Measurements from ENCODE around the gene CDH12. TPM values are rescaled to one million over a fixed set of nuclear protein-coding genes. Genes with fewer than 3 reads are reported as not detected.

The CDH12 gene
- total and polyA plus RNA-seq, 4 donors = 0.02 to 0.33 (median 0.17) TPM; not detected in 1

DNA sequence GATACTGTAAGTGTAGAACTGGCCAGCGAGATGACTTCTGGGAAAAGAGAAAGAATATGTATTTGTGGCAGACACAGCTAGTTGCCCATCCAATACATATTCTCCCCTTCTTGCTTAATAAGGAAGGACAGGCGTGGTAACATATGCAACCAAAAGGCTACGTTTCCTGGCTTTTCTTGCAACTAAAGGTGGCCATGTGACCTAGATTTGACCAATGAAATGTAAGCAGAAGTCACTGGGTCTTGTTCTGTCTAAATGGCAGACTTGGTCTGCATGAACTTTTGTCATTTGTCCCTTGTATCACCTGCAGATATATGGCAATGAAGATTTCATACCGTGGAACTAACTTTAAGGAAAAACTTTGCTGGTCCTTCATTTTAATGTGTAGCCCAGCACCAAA is 183.8 kb downstream of the CDH12 start:
- no peak overlapping the region for H3K4me3 ChIP-seq (ENCODE audit: low read depth in 1 of 3, low read length in 3 of 3)
- no peaks in the 10 kb centered on the region for H3K9me3 ChIP-seq (ENCODE audit: control insufficient read depth in 4 of 4, low read length in 3 of 4)
- H3K27me3 ChIP-seq (ENCODE audit: control insufficient read depth in 4 of 4, insufficient read depth in 4 of 4, low read length in 3 of 4) = no peaks in the 10 kb centered on the region
- no peak overlapping the region for H3K27ac ChIP-seq (ENCODE audit: low read depth in 1 of 2, low read length in 2 of 2)
- H3K9ac ChIP-seq (ENCODE audit: low read depth in 1 of 2, low read length in 2 of 2) = no peak overlapping the region
- TF ChIP-seq EGR1 (IDR thresholded peaks at IDR 0.05; ENCODE audit: low read depth in 2 of 2) (no peak), RXRA (IDR thresholded peaks at IDR 0.05) (no peak), HNF4A (conservative IDR thresholded peaks at IDR 0.05) (no peak), TAF1 (conservative IDR thresholded peaks at IDR 0.05) (no peak)
- TF ChIP-seq, protein P1, sequence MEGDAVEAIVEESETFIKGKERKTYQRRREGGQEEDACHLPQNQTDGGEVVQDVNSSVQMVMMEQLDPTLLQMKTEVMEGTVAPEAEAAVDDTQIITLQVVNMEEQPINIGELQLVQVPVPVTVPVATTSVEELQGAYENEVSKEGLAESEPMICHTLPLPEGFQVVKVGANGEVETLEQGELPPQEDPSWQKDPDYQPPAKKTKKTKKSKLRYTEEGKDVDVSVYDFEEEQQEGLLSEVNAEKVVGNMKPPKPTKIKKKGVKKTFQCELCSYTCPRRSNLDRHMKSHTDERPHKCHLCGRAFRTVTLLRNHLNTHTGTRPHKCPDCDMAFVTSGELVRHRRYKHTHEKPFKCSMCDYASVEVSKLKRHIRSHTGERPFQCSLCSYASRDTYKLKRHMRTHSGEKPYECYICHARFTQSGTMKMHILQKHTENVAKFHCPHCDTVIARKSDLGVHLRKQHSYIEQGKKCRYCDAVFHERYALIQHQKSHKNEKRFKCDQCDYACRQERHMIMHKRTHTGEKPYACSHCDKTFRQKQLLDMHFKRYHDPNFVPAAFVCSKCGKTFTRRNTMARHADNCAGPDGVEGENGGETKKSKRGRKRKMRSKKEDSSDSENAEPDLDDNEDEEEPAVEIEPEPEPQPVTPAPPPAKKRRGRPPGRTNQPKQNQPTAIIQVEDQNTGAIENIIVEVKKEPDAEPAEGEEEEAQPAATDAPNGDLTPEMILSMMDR (IDR thresholded peaks at IDR 0.05; ENCODE audit: low read depth, low read length, missing input control) = no peak
- TF ChIP-seq, protein P2, sequence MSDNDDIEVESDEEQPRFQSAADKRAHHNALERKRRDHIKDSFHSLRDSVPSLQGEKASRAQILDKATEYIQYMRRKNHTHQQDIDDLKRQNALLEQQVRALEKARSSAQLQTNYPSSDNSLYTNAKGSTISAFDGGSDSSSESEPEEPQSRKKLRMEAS (IDR thresholded peaks at IDR 0.05) = no peak
- TF ChIP-seq, protein P3, sequence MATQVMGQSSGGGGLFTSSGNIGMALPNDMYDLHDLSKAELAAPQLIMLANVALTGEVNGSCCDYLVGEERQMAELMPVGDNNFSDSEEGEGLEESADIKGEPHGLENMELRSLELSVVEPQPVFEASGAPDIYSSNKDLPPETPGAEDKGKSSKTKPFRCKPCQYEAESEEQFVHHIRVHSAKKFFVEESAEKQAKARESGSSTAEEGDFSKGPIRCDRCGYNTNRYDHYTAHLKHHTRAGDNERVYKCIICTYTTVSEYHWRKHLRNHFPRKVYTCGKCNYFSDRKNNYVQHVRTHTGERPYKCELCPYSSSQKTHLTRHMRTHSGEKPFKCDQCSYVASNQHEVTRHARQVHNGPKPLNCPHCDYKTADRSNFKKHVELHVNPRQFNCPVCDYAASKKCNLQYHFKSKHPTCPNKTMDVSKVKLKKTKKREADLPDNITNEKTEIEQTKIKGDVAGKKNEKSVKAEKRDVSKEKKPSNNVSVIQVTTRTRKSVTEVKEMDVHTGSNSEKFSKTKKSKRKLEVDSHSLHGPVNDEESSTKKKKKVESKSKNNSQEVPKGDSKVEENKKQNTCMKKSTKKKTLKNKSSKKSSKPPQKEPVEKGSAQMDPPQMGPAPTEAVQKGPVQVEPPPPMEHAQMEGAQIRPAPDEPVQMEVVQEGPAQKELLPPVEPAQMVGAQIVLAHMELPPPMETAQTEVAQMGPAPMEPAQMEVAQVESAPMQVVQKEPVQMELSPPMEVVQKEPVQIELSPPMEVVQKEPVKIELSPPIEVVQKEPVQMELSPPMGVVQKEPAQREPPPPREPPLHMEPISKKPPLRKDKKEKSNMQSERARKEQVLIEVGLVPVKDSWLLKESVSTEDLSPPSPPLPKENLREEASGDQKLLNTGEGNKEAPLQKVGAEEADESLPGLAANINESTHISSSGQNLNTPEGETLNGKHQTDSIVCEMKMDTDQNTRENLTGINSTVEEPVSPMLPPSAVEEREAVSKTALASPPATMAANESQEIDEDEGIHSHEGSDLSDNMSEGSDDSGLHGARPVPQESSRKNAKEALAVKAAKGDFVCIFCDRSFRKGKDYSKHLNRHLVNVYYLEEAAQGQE (IDR thresholded peaks at IDR 0.05) = no peak
- WGBS = 60% methylated on average over 4 of the region's 4 CpGs
- DNase-seq (ENCODE audit: low spot score) = no peak
- no peaks in the 10 kb centered on the region for H3K4me1 ChIP-seq (ENCODE audit: control insufficient read depth in 4 of 4, insufficient read depth in 4 of 4, low read length in 3 of 4)
- no peaks in the 10 kb centered on the region for H3K36me3 ChIP-seq (ENCODE audit: control insufficient read depth in 4 of 4, insufficient read depth in 3 of 4, low read depth in 1 of 4, low read length in 3 of 4)

DNA sequence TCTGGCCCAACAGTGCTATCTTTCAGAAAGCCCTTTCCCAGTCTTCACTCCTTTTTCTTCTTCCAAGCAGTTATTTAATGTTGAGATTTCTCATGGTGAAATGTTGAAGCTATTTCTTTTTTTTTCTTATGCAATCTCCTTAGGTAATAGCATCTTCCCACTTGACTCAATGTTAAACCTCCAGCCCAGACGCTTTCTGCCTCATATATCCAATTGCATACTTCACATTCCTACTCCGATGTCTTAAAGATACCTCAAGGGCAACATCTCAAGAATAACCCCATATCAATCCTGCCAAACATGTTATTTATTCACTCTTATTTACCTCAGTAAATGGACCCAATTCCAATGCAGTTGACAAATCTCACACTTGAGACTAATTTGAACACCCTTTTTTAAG is 187.3 kb downstream of the CDH12 start:
- H3K27ac ChIP-seq (ENCODE audit: low read depth in 1 of 2, low read length in 2 of 2) = no peak overlapping the region

More for the DNA sequence above, 187.3 kb downstream of the CDH12 start:
- TF ChIP-seq RXRA (IDR thresholded peaks at IDR 0.05) (no peak), HNF4G (IDR thresholded peaks at IDR 0.05) (no peak), RAD21 (IDR thresholded peaks at IDR 0.05) (no peak), FOXA1 (IDR thresholded peaks at IDR 0.05) (no peak), YY1 (IDR thresholded peaks at IDR 0.05) (no peak), FOXA2 (IDR thresholded peaks at IDR 0.05) (no peak), JUND (IDR thresholded peaks at IDR 0.05) (no peak), HNF4A (conservative IDR thresholded peaks at IDR 0.05) (no peak), EGR1 (IDR thresholded peaks at IDR 0.05; ENCODE audit: low read depth in 2 of 2) (no peak), NR2F2 (IDR thresholded peaks at IDR 0.05) (no peak), SP1 (IDR thresholded peaks at IDR 0.05) (no peak), GABPA (IDR thresholded peaks at IDR 0.05 in 1 of 2, conservative IDR thresholded peaks at IDR 0.05 in 1 of 2) (no peak), TAF1 (conservative IDR thresholded peaks at IDR 0.05) (no peak)
- TF ChIP-seq, protein P4, sequence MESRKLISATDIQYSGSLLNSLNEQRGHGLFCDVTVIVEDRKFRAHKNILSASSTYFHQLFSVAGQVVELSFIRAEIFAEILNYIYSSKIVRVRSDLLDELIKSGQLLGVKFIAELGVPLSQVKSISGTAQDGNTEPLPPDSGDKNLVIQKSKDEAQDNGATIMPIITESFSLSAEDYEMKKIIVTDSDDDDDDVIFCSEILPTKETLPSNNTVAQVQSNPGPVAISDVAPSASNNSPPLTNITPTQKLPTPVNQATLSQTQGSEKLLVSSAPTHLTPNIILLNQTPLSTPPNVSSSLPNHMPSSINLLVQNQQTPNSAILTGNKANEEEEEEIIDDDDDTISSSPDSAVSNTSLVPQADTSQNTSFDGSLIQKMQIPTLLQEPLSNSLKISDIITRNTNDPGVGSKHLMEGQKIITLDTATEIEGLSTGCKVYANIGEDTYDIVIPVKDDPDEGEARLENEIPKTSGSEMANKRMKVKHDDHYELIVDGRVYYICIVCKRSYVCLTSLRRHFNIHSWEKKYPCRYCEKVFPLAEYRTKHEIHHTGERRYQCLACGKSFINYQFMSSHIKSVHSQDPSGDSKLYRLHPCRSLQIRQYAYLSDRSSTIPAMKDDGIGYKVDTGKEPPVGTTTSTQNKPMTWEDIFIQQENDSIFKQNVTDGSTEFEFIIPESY (IDR thresholded peaks at IDR 0.05) = no peak
- TF ChIP-seq, protein P1 (IDR thresholded peaks at IDR 0.05; ENCODE audit: low read depth, low read length, missing input control) = no peak
- TF ChIP-seq, protein P5, sequence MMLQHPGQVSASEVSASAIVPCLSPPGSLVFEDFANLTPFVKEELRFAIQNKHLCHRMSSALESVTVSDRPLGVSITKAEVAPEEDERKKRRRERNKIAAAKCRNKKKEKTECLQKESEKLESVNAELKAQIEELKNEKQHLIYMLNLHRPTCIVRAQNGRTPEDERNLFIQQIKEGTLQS (IDR thresholded peaks at IDR 0.05) = no peak
- TF ChIP-seq, protein P3 (IDR thresholded peaks at IDR 0.05) = no peak
- TF ChIP-seq, protein P2 (IDR thresholded peaks at IDR 0.05) = no peak
- Histone ChIP-seq H3K4me3 (ENCODE audit: low read depth in 1 of 3, low read length in 3 of 3) (no peak overlapping the region), H3K4me1 (ENCODE audit: control insufficient read depth in 4 of 4, insufficient read depth in 4 of 4, low read length in 3 of 4) (no peaks in the 10 kb centered on the region), H3K36me3 (ENCODE audit: control insufficient read depth in 4 of 4, insufficient read depth in 3 of 4, low read depth in 1 of 4, low read length in 3 of 4) (no peaks in the 10 kb centered on the region), H3K27me3 (ENCODE audit: control insufficient read depth in 4 of 4, insufficient read depth in 4 of 4, low read length in 3 of 4) (no peaks in the 10 kb centered on the region), H3K9ac (ENCODE audit: low read depth in 1 of 2, low read length in 2 of 2) (no peak overlapping the region), H3K9me3 (ENCODE audit: control insufficient read depth in 4 of 4, low read length in 3 of 4) (no peaks in the 10 kb centered on the region)
- DNase-seq (ENCODE audit: low spot score) = no peak
- WGBS = 67% methylated on average over 2 of the region's 2 CpGs
